HCT116 (cell line): Measurements from ENCODE around the gene HLA-E. TPM values are rescaled to one million over a fixed set of nuclear protein-coding genes. Genes with fewer than 3 reads are reported as not detected.
"Not testable (repeated sequence)": the region's sequence is repeated elsewhere in the genome, so short reads cannot be mapped to it uniquely, and the experiment has no call there.

Source experiments
- ATAC-seq: fragments of 200-7000 bp; cut with Tn5 transposase; 2 replicates; pipeline ENCODE4 v1.9.1; 2020; ENCODE audit warnings: mild to moderate bottlenecking, moderate library complexity
- BruUV-seq: library from RNA; stranded (reverse); fragments of 400-500 nt; replicated peaks from 2 replicates; lab custom pipeline; 2021; lab: Mats Ljungman, UMichigan
- CTCF ChIA-PET: fragments of 300-600 bp; sonication (Branson Sonifier 250); formaldehyde crosslinking; loops from one replicate; lab custom pipeline; 2021; ENCODE audit warnings: antibody characterized with exemption; lab: Charles Lee
- POLR2A ChIA-PET: fragments of 300-600, 350-600 bp; sonication (Branson Sonifier 250); formaldehyde crosslinking; loops from one replicate; lab custom pipeline; 2021; ENCODE audit warnings: antibody characterized with exemption; lab: Charles Lee
- RAD21 ChIA-PET, 2 experiments: fragments of 300-600 bp; sonication (Branson Sonifier 250); formaldehyde crosslinking; loops; one replicate each; lab custom pipeline; 2023; ENCODE audit warnings: low total read pairs in 2 of 2; ENCODE audit not compliant: uncharacterized antibody in 2 of 2, unreplicated experiment in 2 of 2, low non-redundant PET in 1 of 2; lab: Charles Lee
- DNase-seq: peaks from one replicate; pipeline ENCODE4 v3.0.0-alpha.2; 2010; ENCODE audit warnings: low read depth, low spot score
- H2AFZ ChIP-seq: fragments of 200-600 bp; shearing (Covaris generic), sonication (generic); 2 replicates; pipeline ENCODE4 v1.6.1; 2017; ENCODE audit warnings: low read depth, mixed run types, mixed read lengths, antibody characterized with exemption, low read length; ENCODE audit not compliant: poor library complexity, severe bottlenecking
- H3K27ac ChIP-seq: 2 replicates; pipeline ENCODE4 v1.5.1; 2012; ENCODE audit warnings: low read depth, low read length
- H3K27me3 ChIP-seq: fragments of 200-600 bp; sonication (generic); 2 replicates; pipeline ENCODE4 v1.6.1; 2016; ENCODE audit warnings: mixed run types, low read length, mixed read lengths; ENCODE audit not compliant: insufficient read depth
- H3K36me3 ChIP-seq, 2 experiments: fragments of 200-500 bp in 1 of 2; fragments of 200-600 bp in 1 of 2; sonication (Bioruptor generic) in 1 of 2; sonication (generic) in 1 of 2; 2 replicates each; pipeline versions ENCODE4 v1.5.1 to v1.6.1; 2014 to 2016; ENCODE audit warnings: low read length in 2 of 2, inconsistent platforms in 1 of 2, mixed read lengths in 1 of 2, mixed run types in 1 of 2; ENCODE audit not compliant: insufficient read depth in 2 of 2, control insufficient read depth in 1 of 2
- H3K4me1 ChIP-seq, 2 experiments: fragments of 200-600 bp in 1 of 2; sonication (generic) in 1 of 2; 2 replicates each; pipeline versions ENCODE4 v1.5.1 to v1.6.1; 2012 to 2017; ENCODE audit warnings: low read length in 2 of 2, inconsistent platforms in 1 of 2, mild to moderate bottlenecking in 1 of 2, mixed read lengths in 1 of 2, mixed run types in 1 of 2, moderate library complexity in 1 of 2; ENCODE audit not compliant: insufficient read depth in 2 of 2, control insufficient read depth in 1 of 2
- H3K4me2 ChIP-seq: fragments of 200-600 bp; sonication (generic); 2 replicates; pipeline ENCODE4 v1.6.1; 2017; ENCODE audit warnings: mixed run types, low read length, mixed read lengths
- H3K4me3 ChIP-seq, 2 experiments: fragments of 200-600 bp in 1 of 2; sonication (generic) in 1 of 2; replicated peaks in 1 of 2; 2 replicates each; pipeline ENCODE4 v1.5.1; 2011 to 2016; ENCODE audit warnings: low read length in 2 of 2, control low read depth in 1 of 2, low read depth in 1 of 2, mild to moderate bottlenecking in 1 of 2, mixed read lengths in 1 of 2, mixed run types in 1 of 2
- H3K79me2 ChIP-seq: fragments of 200-600 bp; sonication (generic); 2 replicates; pipeline ENCODE4 v1.6.1; 2017; ENCODE audit warnings: mild to moderate bottlenecking, mixed run types, low read length, moderate library complexity, mixed read lengths; ENCODE audit not compliant: insufficient read depth
- H3K9ac ChIP-seq: fragments of 200-600 bp; sonication (generic); 2 replicates; pipeline ENCODE4 v1.6.1; 2016; ENCODE audit warnings: low read length, mixed read lengths
- H3K9me2 ChIP-seq: fragments of 200-600 bp; sonication (generic), shearing (Covaris generic); 2 replicates; pipeline ENCODE4 v1.6.1; 2017; ENCODE audit warnings: mixed run types, mild to moderate bottlenecking, moderate library complexity; ENCODE audit not compliant: insufficient read depth
- H3K9me3 ChIP-seq, 2 experiments: fragments of 200-500 bp in 1 of 2; fragments of 200-600 bp in 1 of 2; sonication (Bioruptor generic) in 1 of 2; sonication (generic) in 1 of 2; 2 replicates each; pipeline ENCODE4 v1.6.1; 2014 to 2017; ENCODE audit warnings: low read length in 2 of 2, mixed read lengths in 2 of 2, inconsistent platforms in 1 of 2, low read depth in 1 of 2, mild to moderate bottlenecking in 1 of 2, mixed run types in 1 of 2, moderate library complexity in 1 of 2; ENCODE audit not compliant: control insufficient read depth in 1 of 2, insufficient read depth in 1 of 2
- H4K20me1 ChIP-seq: fragments of 200-600 bp; sonication (generic), shearing (Covaris generic); 2 replicates; pipeline ENCODE4 v1.6.1; 2017; ENCODE audit warnings: mixed run types, mild to moderate bottlenecking, moderate library complexity; ENCODE audit not compliant: insufficient read depth
- ATF3 ChIP-seq: IDR thresholded peaks from 2 replicates; pipeline ENCODE4 v1.6.1; 2012
- CBX3 ChIP-seq: IDR thresholded peaks from 2 replicates; pipeline ENCODE4 v1.6.1; 2012; ENCODE audit warnings: low read depth
- CEBPB ChIP-seq: IDR thresholded peaks from 2 replicates; pipeline ENCODE4 v1.6.1; 2012; ENCODE audit warnings: low read depth
- CTCF ChIP-seq, 3 experiments: fragments of 200-600 bp in 1 of 3; sonication (generic) in 1 of 3; IDR thresholded peaks in 2 of 3; conservative IDR thresholded peaks in 1 of 3; 2 replicates each; pipeline ENCODE4 v1.5.1; 2012 to 2017; ENCODE audit warnings: low read depth in 2 of 3, low read length in 2 of 3, antibody characterized with exemption in 1 of 3, borderline replicate concordance in 1 of 3, control low read depth in 1 of 3, mild to moderate bottlenecking in 1 of 3, mixed read lengths in 1 of 3, mixed run types in 1 of 3, moderate library complexity in 1 of 3; ENCODE audit not compliant: insufficient read depth in 1 of 3
- EZH2phosphoT487 ChIP-seq: fragments of 200-600 bp; IDR thresholded peaks from 2 replicates; pipeline ENCODE4 v1.6.1; 2018; ENCODE audit warnings: antibody characterized with exemption, borderline replicate concordance
- FOSL1 ChIP-seq: IDR thresholded peaks from 2 replicates; pipeline ENCODE4 v1.6.1; 2012; ENCODE audit warnings: low read depth
- POLR2A ChIP-seq: IDR thresholded peaks from 2 replicates; pipeline ENCODE4 v1.7.0; 2011; ENCODE audit warnings: borderline replicate concordance; ENCODE audit not compliant: insufficient read depth, insufficient read length; ENCODE audit errors: extremely low read depth
- POLR2AphosphoS5 ChIP-seq: IDR thresholded peaks from 2 replicates; pipeline ENCODE4 v1.6.1; 2011; ENCODE audit warnings: mild to moderate bottlenecking, low read depth, low read length, moderate library complexity
- RAD21 ChIP-seq: IDR thresholded peaks from 2 replicates; pipeline ENCODE4 v1.6.1; 2012; ENCODE audit warnings: low read depth, mild to moderate bottlenecking
- ZNF274 ChIP-seq: fragments of 200-500 bp; sonication (Bioruptor generic); IDR thresholded peaks from 2 replicates; pipeline ENCODE4 v1.6.1; 2014; ENCODE audit warnings: mild to moderate bottlenecking, low read depth, low read length, inconsistent platforms
- intact Hi-C: fragments of 100-400 bp; cut with micrococcal nuclease; formaldehyde crosslinking; loops from 2 replicates; pipeline ENCODE4 v1.10.0; 2022
- total RNA-seq: library from RNA; stranded (reverse); gene quantifications from one replicate; pipeline ENCODE4 v1.2.1, GENCODE V29; 2021; ENCODE audit not compliant: unreplicated experiment
- TF ChIP-seq, protein P1 (sequence below): IDR thresholded peaks from 2 replicates; pipeline ENCODE4 v1.6.1; 2012; ENCODE audit warnings: low read depth

Gene HLA-E
- total RNA-seq, 1 experiment from 2014 or later = 108 TPM

GRCh38 chr6:30481965-30482644 lies 7.2 kb upstream of the HLA-E start:
- DNase-seq (peak; percentile 57), ATAC-seq (peak; percentile 99)
- RAD21 ChIA-PET = interaction anchor here (1.0 to 1.1 kb wide), 5 partner anchors 63 to 249 kb away, joined by 3 to 5 read pairs (median 4); no protein-coding TSS in a partner anchor
- not testable (repeated sequence) for H3K27ac ChIP-seq, H3K9me2 ChIP-seq, H3K9ac ChIP-seq, H3K27me3 ChIP-seq, H4K20me1 ChIP-seq, BruUV-seq, H3K79me2 ChIP-seq, H3K9me3 ChIP-seq, H3K4me1 ChIP-seq, H3K36me3 ChIP-seq
- peak overlapping the region in 1 of 2 experiments; percentile 11; a peak in 1 of 4 replicates for H3K4me3 ChIP-seq
- TF ChIP-seq RAD21 (peak; percentile 89), CTCF (IDR thresholded peaks at IDR 0.05 in 2 of 3, conservative IDR thresholded peaks at IDR 0.05 in 1 of 3; ENCODE audit: borderline replicate concordance in 1 of 3, insufficient read depth in 1 of 3, low read depth in 2 of 3, low read length in 2 of 3) (peak; percentile 78 to 86 (median 80))
- POLR2A ChIA-PET = interaction anchor here (0.7 to 1.4 kb wide), 4 partner anchors 8 to 324 kb away, joined by 3 to 4 read pairs (median 4); no protein-coding TSS in a partner anchor
- CTCF ChIA-PET = interaction anchor here (0.6 to 3.2 kb wide), 19 partner anchors 13 to 605 kb away, joined by 3 to 31 read pairs (median 4); no protein-coding TSS in a partner anchor
- intact Hi-C loops = loop anchor here (2.0 to 5.0 kb wide), 5 partner anchors 130 to 710 kb away; partner anchors contain the start of gene DHX16
- H3K4me2 ChIP-seq = peak overlapping the region; percentile 71
- H2AFZ ChIP-seq = peak overlapping the region; percentile 77

GRCh38 chr6:30483677-30484279 lies 5.5 kb upstream of the HLA-E start:
- Histone ChIP-seq H3K4me2 (no peak overlapping the region), H3K27me3 (no peaks in the 10 kb centered on the region), H3K4me1 (peaks cover 0 to 7% of the 10 kb centered on the region in 2 experiments; a peak in 1 of 4 replicates), H4K20me1 (no peaks in the 10 kb centered on the region), H3K9me3 (no peaks in the 10 kb centered on the region), H3K79me2 (no peaks in the 10 kb centered on the region), H3K36me3 (no peaks in the 10 kb centered on the region), H2AFZ (peak overlapping the region; percentile 44), H3K9ac (no peak overlapping the region), H3K27ac (no peak overlapping the region), H3K4me3 (no peak overlapping the region), H3K9me2 (no peaks in the 10 kb centered on the region)
- no TSS peak for BruUV-seq
- ATAC-seq (peak; percentile 33; the same call in 1 of the 2 replicates), DNase-seq (peak; percentile 54)
- CTCF ChIA-PET = interaction anchor here (0.8 to 3.2 kb wide), 13 partner anchors 30 to 604 kb away, joined by 3 to 28 read pairs (median 5); partner anchors contain the start of gene DHX16
- RAD21 ChIA-PET = interaction anchor here in 1 of 2 experiments (0.9 kb wide), 1 partner anchor 61 kb away, joined by 3 read pairs; no protein-coding TSS in a partner anchor
- intact Hi-C loops = loop anchor here (1.0 to 5.0 kb wide), 8 partner anchors 49 to 709 kb away; partner anchors contain the start of gene DHX16
- POLR2A ChIA-PET = no interaction called here
- TF ChIP-seq CEBPB (no peak), CBX3 (0 out of 2 replicates have a peak, but pooled peaks have one; percentile 19), EZH2phosphoT487 (no peak), POLR2AphosphoS5 (no peak), ATF3 (no peak), RAD21 (peak; percentile 85), POLR2A (no peak), ZNF274 (no peak), FOSL1 (no peak)
- TF ChIP-seq, protein P1, sequence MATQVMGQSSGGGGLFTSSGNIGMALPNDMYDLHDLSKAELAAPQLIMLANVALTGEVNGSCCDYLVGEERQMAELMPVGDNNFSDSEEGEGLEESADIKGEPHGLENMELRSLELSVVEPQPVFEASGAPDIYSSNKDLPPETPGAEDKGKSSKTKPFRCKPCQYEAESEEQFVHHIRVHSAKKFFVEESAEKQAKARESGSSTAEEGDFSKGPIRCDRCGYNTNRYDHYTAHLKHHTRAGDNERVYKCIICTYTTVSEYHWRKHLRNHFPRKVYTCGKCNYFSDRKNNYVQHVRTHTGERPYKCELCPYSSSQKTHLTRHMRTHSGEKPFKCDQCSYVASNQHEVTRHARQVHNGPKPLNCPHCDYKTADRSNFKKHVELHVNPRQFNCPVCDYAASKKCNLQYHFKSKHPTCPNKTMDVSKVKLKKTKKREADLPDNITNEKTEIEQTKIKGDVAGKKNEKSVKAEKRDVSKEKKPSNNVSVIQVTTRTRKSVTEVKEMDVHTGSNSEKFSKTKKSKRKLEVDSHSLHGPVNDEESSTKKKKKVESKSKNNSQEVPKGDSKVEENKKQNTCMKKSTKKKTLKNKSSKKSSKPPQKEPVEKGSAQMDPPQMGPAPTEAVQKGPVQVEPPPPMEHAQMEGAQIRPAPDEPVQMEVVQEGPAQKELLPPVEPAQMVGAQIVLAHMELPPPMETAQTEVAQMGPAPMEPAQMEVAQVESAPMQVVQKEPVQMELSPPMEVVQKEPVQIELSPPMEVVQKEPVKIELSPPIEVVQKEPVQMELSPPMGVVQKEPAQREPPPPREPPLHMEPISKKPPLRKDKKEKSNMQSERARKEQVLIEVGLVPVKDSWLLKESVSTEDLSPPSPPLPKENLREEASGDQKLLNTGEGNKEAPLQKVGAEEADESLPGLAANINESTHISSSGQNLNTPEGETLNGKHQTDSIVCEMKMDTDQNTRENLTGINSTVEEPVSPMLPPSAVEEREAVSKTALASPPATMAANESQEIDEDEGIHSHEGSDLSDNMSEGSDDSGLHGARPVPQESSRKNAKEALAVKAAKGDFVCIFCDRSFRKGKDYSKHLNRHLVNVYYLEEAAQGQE = no peak
